Hepatocyte (in vitro differentiated cells): ENCODE results near the gene ADD1. TPM values are rescaled to one million over a fixed set of nuclear protein-coding genes. Genes with fewer than 3 reads are reported as not detected.

ENCODE experiments used
- DNase-seq: peaks from one replicate; pipeline ENCODE4 v3.0.0-alpha.2; 2016; ENCODE audit warnings: low spot score
- H2AFZ ChIP-seq: fragments of 200-600 bp; sonication (generic); 2 replicates; pipeline ENCODE4 v1.6.0; 2016; ENCODE audit warnings: antibody characterized with exemption, mild to moderate bottlenecking
- H3K27ac ChIP-seq: fragments of 200-600 bp; sonication (generic); 2 replicates; pipeline ENCODE4 v1.5.1; 2016; ENCODE audit warnings: mild to moderate bottlenecking
- H3K27me3 ChIP-seq: fragments of 200-600 bp; sonication (generic); 2 replicates; pipeline ENCODE4 v1.6.1; 2016
- H3K36me3 ChIP-seq: fragments of 200-600 bp; sonication (generic); replicated peaks from 2 replicates; pipeline ENCODE4 v1.5.1; 2016; ENCODE audit warnings: low read depth; ENCODE audit not compliant: insufficient read depth
- H3K4me1 ChIP-seq: fragments of 200-600 bp; sonication (generic); 2 replicates; pipeline ENCODE4 v1.5.1; 2016; ENCODE audit warnings: mild to moderate bottlenecking, moderate library complexity; ENCODE audit not compliant: insufficient read depth
- H3K4me2 ChIP-seq: fragments of 200-600 bp; sonication (generic); 2 replicates; pipeline ENCODE4 v1.6.0; 2016
- H3K4me3 ChIP-seq: fragments of 200-600 bp; sonication (generic); 2 replicates; pipeline ENCODE4 v1.5.1; 2016; ENCODE audit warnings: mild to moderate bottlenecking
- H3K79me2 ChIP-seq: fragments of 200-600 bp; sonication (generic); 2 replicates; pipeline ENCODE4 v1.6.0; 2017; ENCODE audit warnings: mild to moderate bottlenecking
- H3K9me2 ChIP-seq: fragments of 200-600 bp; sonication (generic); replicated peaks from 2 replicates; pipeline ENCODE4 v1.6.0; 2017; ENCODE audit warnings: mild to moderate bottlenecking; ENCODE audit not compliant: insufficient read depth
- H3K9me3 ChIP-seq: fragments of 200-600 bp; sonication (generic); 2 replicates; pipeline ENCODE4 v1.5.1; 2016; ENCODE audit warnings: low read depth, mild to moderate bottlenecking
- H4K20me1 ChIP-seq: fragments of 200-600 bp; sonication (generic); 2 replicates; pipeline ENCODE4 v1.6.0; 2016; ENCODE audit warnings: mild to moderate bottlenecking; ENCODE audit not compliant: insufficient read depth, poor library complexity, severe bottlenecking
- EZH2 ChIP-seq: fragments of 200-600 bp; sonication (generic); IDR thresholded peaks from 2 replicates; pipeline ENCODE4 v1.6.1; 2016; ENCODE audit warnings: antibody characterized with exemption, mild to moderate bottlenecking, borderline replicate concordance
- EZH2phosphoT487 ChIP-seq: fragments of 200-600 bp; sonication (generic); IDR thresholded peaks from one replicate; pipeline ENCODE4 v1.6.1; 2018; ENCODE audit warnings: antibody characterized with exemption, mild to moderate bottlenecking, low read depth, moderate library complexity; ENCODE audit not compliant: unreplicated experiment, severe bottlenecking
- WGBS: methylation state at CpG from one replicate; pipeline ENCODE4 v1.1.6; 2016; ENCODE audit warnings: low lambda C conversion rate; ENCODE audit errors: missing lambda C conversion rate; 5-methylcytosine and 5-hydroxymethylcytosine counted together
- polyA plus RNA-seq: library from polyadenylated mRNA; unstranded; fragments of >200 nt; fragmentation: Nextera tagmentation; extraction: Ambion mirVana; gene quantifications from 2 replicates; pipeline ENCODE4 v1.2.1, GENCODE V29; 2016
- total RNA-seq: library from RNA; depleted of rRNA; stranded (reverse); fragments of >200 nt; gene quantifications from 2 replicates; pipeline ENCODE4 v1.2.3, GENCODE V29; 2014
- TF ChIP-seq, protein P1 (sequence below): fragments of 200-600 bp; sonication (generic); IDR thresholded peaks from 2 replicates; pipeline ENCODE4 v1.5.1; 2016; ENCODE audit warnings: antibody characterized with exemption, mild to moderate bottlenecking; ENCODE audit not compliant: poor library complexity

ADD1 gene
- total and polyA plus RNA-seq, 2 experiments from 2014 or later: 179 to 208 TPM

- Histone ChIP-seq H4K20me1 (peaks cover 2% of the 10 kb centered on the region), H3K79me2 (peaks cover 29% of the 10 kb centered on the region), H3K27me3 (no peaks in the 10 kb centered on the region), H3K36me3 (no peaks in the 10 kb centered on the region), H3K9me2 (no peaks in the 10 kb centered on the region), H3K27ac (no peak overlapping the region), H3K4me2 (no peak overlapping the region), H3K4me1 (peaks cover 4% of the 10 kb centered on the region), H3K9me3 (peaks cover 8% of the 10 kb centered on the region), H2AFZ (no peak overlapping the region), H3K4me3 (no peak overlapping the region)
- TF ChIP-seq EZH2phosphoT487 (no peak), EZH2 (no peak)
- TF ChIP-seq, protein P1, sequence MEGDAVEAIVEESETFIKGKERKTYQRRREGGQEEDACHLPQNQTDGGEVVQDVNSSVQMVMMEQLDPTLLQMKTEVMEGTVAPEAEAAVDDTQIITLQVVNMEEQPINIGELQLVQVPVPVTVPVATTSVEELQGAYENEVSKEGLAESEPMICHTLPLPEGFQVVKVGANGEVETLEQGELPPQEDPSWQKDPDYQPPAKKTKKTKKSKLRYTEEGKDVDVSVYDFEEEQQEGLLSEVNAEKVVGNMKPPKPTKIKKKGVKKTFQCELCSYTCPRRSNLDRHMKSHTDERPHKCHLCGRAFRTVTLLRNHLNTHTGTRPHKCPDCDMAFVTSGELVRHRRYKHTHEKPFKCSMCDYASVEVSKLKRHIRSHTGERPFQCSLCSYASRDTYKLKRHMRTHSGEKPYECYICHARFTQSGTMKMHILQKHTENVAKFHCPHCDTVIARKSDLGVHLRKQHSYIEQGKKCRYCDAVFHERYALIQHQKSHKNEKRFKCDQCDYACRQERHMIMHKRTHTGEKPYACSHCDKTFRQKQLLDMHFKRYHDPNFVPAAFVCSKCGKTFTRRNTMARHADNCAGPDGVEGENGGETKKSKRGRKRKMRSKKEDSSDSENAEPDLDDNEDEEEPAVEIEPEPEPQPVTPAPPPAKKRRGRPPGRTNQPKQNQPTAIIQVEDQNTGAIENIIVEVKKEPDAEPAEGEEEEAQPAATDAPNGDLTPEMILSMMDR: no peak
- 89% methylated on average over 13 of the region's 13 CpGs for WGBS
- no peak for DNase-seq
Measured at GRCh38 chr4:2820216-2820982, 23.2 kb upstream of the ADD1 start.

GRCh38 chr4:2822461-2823300 lies 21.0 kb upstream of the ADD1 start:
- DNase-seq: no peak
- H3K4me3 ChIP-seq: no peak overlapping the region
- 94% methylated on average over 23 of the region's 23 CpGs for WGBS
- no peak overlapping the region for H2AFZ ChIP-seq
- no peak overlapping the region for H3K4me2 ChIP-seq
- no peaks in the 10 kb centered on the region for H3K27me3 ChIP-seq
- no peaks in the 10 kb centered on the region for H3K36me3 ChIP-seq
- peaks cover 2% of the 10 kb centered on the region for H4K20me1 ChIP-seq
- peaks cover 25% of the 10 kb centered on the region for H3K79me2 ChIP-seq
- H3K27ac ChIP-seq: no peak overlapping the region
- H3K4me1 ChIP-seq: peaks cover 1% of the 10 kb centered on the region
- TF ChIP-seq, protein P1: no peak
- TF ChIP-seq EZH2phosphoT487: no peak
- TF ChIP-seq EZH2: no peak
- no peaks in the 10 kb centered on the region for H3K9me3 ChIP-seq
- no peaks in the 10 kb centered on the region for H3K9me2 ChIP-seq

DNA sequence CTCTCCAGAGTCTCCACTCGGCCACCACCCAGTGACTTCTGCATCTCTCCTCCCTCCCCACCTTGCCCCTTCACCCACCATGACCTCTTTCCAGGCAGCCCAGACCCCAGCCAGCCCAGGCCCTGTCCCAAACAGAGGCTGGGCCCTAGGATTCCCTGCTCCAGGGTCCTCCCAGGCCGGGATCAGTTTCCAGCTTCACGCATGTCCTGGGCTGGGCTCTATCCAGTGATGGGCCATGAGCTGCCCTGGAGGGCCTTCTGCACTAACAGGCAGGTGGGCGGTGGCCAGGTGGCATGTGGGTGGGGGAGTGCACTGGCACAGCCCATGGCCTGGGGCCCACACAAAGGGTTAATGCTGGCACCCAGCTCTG lies 20.4 kb upstream of the ADD1 start:
- H3K36me3 ChIP-seq: no peaks in the 10 kb centered on the region
- no peak overlapping the region for H3K4me2 ChIP-seq
- H3K9me3 ChIP-seq: no peaks in the 10 kb centered on the region
- no peaks in the 10 kb centered on the region for H3K4me1 ChIP-seq
- H4K20me1 ChIP-seq: peaks cover 2% of the 10 kb centered on the region
- DNase-seq: no peak
- no peaks in the 10 kb centered on the region for H3K9me2 ChIP-seq
- peaks cover 23% of the 10 kb centered on the region for H3K79me2 ChIP-seq
- H2AFZ ChIP-seq: no peak overlapping the region
- no peaks in the 10 kb centered on the region for H3K27me3 ChIP-seq
- 93% methylated on average over 4 of the region's 4 CpGs for whole genome bisulfite sequencing
- no peak overlapping the region for H3K27ac ChIP-seq
- TF ChIP-seq EZH2 (no peak), EZH2phosphoT487 (no peak)
- TF ChIP-seq, protein P1: no peak
- no peak overlapping the region for H3K4me3 ChIP-seq
